ENCODE measurements around the gene STAU1. TPM values are rescaled to one million over a fixed set of nuclear protein-coding genes. Genes with fewer than 3 reads are reported as not detected.

STAU1 gene
- total and polyA plus RNA-seq, 2 of the 13 experiments (the other 11 are each of a cell fraction or from before 2014, with no cell fraction given): 119 to 133 TPM

- TF ChIP-seq AHR (CRISPR knock-in tag; IDR thresholded peaks at IDR 0.05): 0 out of 2 replicates have a peak, but pooled peaks have one; percentile 48
- TF ChIP-seq, protein P1, sequence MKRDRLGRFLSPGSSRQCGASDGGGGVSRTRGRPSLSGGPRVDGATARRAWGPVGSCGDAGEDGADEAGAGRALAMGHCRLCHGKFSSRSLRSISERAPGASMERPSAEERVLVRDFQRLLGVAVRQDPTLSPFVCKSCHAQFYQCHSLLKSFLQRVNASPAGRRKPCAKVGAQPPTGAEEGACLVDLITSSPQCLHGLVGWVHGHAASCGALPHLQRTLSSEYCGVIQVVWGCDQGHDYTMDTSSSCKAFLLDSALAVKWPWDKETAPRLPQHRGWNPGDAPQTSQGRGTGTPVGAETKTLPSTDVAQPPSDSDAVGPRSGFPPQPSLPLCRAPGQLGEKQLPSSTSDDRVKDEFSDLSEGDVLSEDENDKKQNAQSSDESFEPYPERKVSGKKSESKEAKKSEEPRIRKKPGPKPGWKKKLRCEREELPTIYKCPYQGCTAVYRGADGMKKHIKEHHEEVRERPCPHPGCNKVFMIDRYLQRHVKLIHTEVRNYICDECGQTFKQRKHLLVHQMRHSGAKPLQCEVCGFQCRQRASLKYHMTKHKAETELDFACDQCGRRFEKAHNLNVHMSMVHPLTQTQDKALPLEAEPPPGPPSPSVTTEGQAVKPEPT (CRISPR knock-in tag; IDR thresholded peaks at IDR 0.05; ENCODE audit: low read depth): peak; percentile 68; the same call in 1 of the 2 replicates
- no peak for TF ChIP-seq ATF7-NPFF (CRISPR knock-in tag; IDR thresholded peaks at IDR 0.05; ENCODE audit: low read depth)
- TF ChIP-seq ZNF101 (CRISPR knock-in tag; IDR thresholded peaks at IDR 0.05; ENCODE audit: borderline replicate concordance, low read depth): no peak
- TF ChIP-seq GATAD2A (CRISPR knock-in tag; IDR thresholded peaks at IDR 0.05): 0 out of 2 replicates have a peak, but pooled peaks have one; percentile 50
- no peak for TF ChIP-seq HOXA3 (CRISPR knock-in tag; IDR thresholded peaks at IDR 0.05)
These were observed 18.9 kb upstream of the STAU1 start (continued) for GRCh38 chr20:49207076-49207475.

GRCh38 chr20:49203746-49204145 lies 15.6 kb upstream of the STAU1 start:
- Histone ChIP-seq H3K4me2 (ENCODE audit: low read depth, low read length) (no peak overlapping the region), H3K36me3 (replicated peaks in 1 of 2; ENCODE audit: control insufficient read depth in 1 of 2, insufficient read depth in 2 of 2, low read length in 2 of 2) (no peaks in the 10 kb centered on the region), H3K9me3 (ENCODE audit: low read length) (no peaks in the 10 kb centered on the region), H3K27me3 (ENCODE audit: control insufficient read depth in 1 of 2, insufficient read depth in 2 of 2, low read length in 2 of 2) (no peaks in the 10 kb centered on the region), H3K4me1 (ENCODE audit: insufficient read depth, low read length) (0 out of 2 replicates have a peak, but pooled peaks cover 6% of the 10 kb centered on the region), H3K9ac (ENCODE audit: insufficient read depth, low read depth, low read length) (no peak overlapping the region), H3K4me3 (replicated peaks in 1 of 3; ENCODE audit: insufficient read depth in 1 of 3, low read depth in 2 of 3, low read length in 3 of 3) (no peak overlapping the region), H3K79me2 (ENCODE audit: insufficient read depth, low read length) (no peaks in the 10 kb centered on the region), H2AFZ (ENCODE audit: low read length) (no peak overlapping the region), H3K27ac (ENCODE audit: extremely low read length, insufficient read depth, low read length) (no peak overlapping the region), H4K20me1 (ENCODE audit: insufficient read depth, low read length) (no peaks in the 10 kb centered on the region)
- ATAC-seq (no peak), FAIRE-seq (no peak), DNase-seq (ENCODE audit: low spot score) (no peak)
- intact Hi-C loops (cut with micrococcal nuclease; ENCODE audit: unreplicated experiment) (no loop called here), in situ Hi-C loops (cut with HindIII; ENCODE audit: extremely low pct_ligation_motif_present, low pct_unique_long_range_greater_than_20kb) (no loop called here)
- ChIA-PET POLR2A (interaction anchor here (0.9 to 1.2 kb wide), 2 partner anchors 15 to 16 kb away, joined by 3 read pairs; partner anchors contain the start of gene DDX27), CTCF (ENCODE audit: low intra/inter-chr PET ratio, low total read pairs) (no interaction called here)
- WGBS (ENCODE audit: low lambda C conversion rate): 51% methylated on average over 9 of the region's 9 CpGs
- no TSS peak for BruUV-seq (replicated peaks)
- TF ChIP-seq RARA (CRISPR knock-in tag; IDR thresholded peaks at IDR 0.05) (no peak), MYNN (CRISPR knock-in tag; IDR thresholded peaks at IDR 0.05; ENCODE audit: low read depth) (no peak), ZNF589 (CRISPR knock-in tag; conservative IDR thresholded peaks at IDR 0.05) (no peak), MYC (CRISPR knock-in tag; IDR thresholded peaks at IDR 0.05; ENCODE audit: borderline replicate concordance) (no peak), REL (CRISPR knock-in tag; conservative IDR thresholded peaks at IDR 0.05) (no peak)
- TF ChIP-seq, protein P2, sequence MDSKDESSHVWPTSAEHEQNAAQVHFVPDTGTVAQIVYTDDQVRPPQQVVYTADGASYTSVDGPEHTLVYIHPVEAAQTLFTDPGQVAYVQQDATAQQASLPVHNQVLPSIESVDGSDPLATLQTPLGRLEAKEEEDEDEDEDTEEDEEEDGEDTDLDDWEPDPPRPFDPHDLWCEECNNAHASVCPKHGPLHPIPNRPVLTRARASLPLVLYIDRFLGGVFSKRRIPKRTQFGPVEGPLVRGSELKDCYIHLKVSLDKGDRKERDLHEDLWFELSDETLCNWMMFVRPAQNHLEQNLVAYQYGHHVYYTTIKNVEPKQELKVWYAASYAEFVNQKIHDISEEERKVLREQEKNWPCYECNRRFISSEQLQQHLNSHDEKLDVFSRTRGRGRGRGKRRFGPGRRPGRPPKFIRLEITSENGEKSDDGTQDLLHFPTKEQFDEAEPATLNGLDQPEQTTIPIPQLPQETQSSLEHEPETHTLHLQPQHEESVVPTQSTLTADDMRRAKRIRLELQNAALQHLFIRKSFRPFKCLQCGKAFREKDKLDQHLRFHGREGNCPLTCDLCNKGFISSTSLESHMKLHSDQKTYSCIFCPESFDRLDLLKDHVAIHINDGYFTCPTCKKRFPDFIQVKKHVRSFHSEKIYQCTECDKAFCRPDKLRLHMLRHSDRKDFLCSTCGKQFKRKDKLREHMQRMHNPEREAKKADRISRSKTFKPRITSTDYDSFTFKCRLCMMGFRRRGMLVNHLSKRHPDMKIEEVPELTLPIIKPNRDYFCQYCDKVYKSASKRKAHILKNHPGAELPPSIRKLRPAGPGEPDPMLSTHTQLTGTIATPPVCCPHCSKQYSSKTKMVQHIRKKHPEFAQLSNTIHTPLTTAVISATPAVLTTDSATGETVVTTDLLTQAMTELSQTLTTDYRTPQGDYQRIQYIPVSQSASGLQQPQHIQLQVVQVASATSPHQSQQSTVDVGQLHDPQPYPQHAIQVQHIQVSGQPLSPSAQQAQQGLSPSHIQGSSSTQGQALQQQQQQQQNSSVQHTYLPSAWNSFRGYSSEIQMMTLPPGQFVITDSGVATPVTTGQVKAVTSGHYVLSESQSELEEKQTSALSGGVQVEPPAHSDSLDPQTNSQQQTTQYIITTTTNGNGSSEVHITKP (CRISPR knock-in tag; IDR thresholded peaks at IDR 0.05; ENCODE audit: low read depth): no peak
